SH-SY5Y (cell line): ENCODE results near the gene PARN.

Experiments
- GATA2 ChIP-seq: IDR thresholded peaks from 2 replicates; pipeline ENCODE4 v1.6.1; 2011; ENCODE audit warnings: mild to moderate bottlenecking, low read depth, low read length
- GATA3 ChIP-seq: IDR thresholded peaks from 2 replicates; pipeline ENCODE4 v1.6.1; 2011; ENCODE audit warnings: low read depth, mild to moderate bottlenecking, low read length, moderate library complexity

- TF ChIP-seq GATA3 (no peak), GATA2 (no peak)
These were observed 193.6 kb downstream of the PARN start for GRCh38 chr16:14436401-14436955.
